Measurements from ENCODE around the gene MACF1. TPM values are rescaled to one million over a fixed set of nuclear protein-coding genes. Genes with fewer than 3 reads are reported as not detected.

The MACF1 gene
- polyA plus RNA-seq, 1 of the 3 experiments (the other 2 are of a cell fraction), result 37.6 TPM

DNA sequence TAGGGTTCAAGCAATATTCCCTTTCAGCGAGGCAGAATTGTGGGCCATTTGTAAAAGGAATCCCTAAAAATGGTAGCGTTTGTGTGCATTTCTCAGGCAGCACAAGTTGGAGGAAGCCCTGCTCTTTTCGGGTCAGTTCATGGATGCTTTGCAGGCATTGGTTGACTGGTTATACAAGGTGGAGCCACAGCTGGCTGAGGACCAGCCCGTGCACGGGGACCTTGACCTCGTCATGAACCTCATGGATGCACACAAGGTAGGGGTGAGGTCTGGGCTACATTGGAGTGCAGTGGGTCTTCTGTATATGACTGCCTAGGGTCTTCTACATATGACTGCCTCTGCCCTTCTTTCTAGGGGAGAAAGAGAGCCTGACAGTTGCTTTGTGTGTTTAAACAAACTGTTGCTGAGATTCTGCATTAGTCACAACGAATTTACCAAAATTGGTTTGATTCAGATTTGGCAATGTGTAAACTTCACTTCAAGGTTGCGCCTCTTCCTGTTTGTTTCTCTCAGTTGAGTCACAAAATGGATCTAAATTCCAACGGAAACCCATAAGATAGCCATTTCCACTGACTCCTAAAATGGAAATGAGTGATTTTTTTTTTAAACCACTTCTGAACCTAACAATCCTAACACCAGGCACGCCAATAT lies 246.6 kb downstream of the MACF1 start:
- 88% methylated on average over 7 of the region's 10 CpGs for WGBS (ENCODE audit: low lambda C conversion rate)
- TF ChIP-seq GABPA (IDR thresholded peaks at IDR 0.05; ENCODE audit: low read depth) (no peak), MXI1 (IDR thresholded peaks at IDR 0.05; ENCODE audit: low read depth, low read length) (no peak), TAF1 (IDR thresholded peaks at IDR 0.05; ENCODE audit: borderline replicate concordance, low read depth, low read length) (no peak), FOSL2 (IDR thresholded peaks at IDR 0.05; ENCODE audit: borderline replicate concordance, low read depth) (no peak), MEF2A (IDR thresholded peaks at IDR 0.05; ENCODE audit: borderline replicate concordance, low read depth) (no peak), MAX (IDR thresholded peaks at IDR 0.05; ENCODE audit: low read depth) (no peak), ELF1 (IDR thresholded peaks at IDR 0.05) (no peak), CTCF (IDR thresholded peaks at IDR 0.05) (no peak), EZH2phosphoT487 (IDR thresholded peaks at IDR 0.05; ENCODE audit: borderline replicate concordance, low read depth) (no peak), TEAD4 (IDR thresholded peaks at IDR 0.05; ENCODE audit: borderline replicate concordance, insufficient read depth) (no peak), TCF12 (IDR thresholded peaks at IDR 0.05) (no peak), POLR2AphosphoS5 (IDR thresholded peaks at IDR 0.05; ENCODE audit: low read depth, low read length) (no peak), FOXM1 (IDR thresholded peaks at IDR 0.05; ENCODE audit: low read depth) (no peak), RCOR1 (IDR thresholded peaks at IDR 0.05; ENCODE audit: low read length) (no peak), RAD21 (IDR thresholded peaks at IDR 0.05; ENCODE audit: low read length) (no peak), NFIC (IDR thresholded peaks at IDR 0.05; ENCODE audit: borderline replicate concordance) (no peak), EP300 (IDR thresholded peaks at IDR 0.05; ENCODE audit: borderline replicate concordance in 1 of 2, low read depth in 1 of 2, low read length in 1 of 2) (no peak)
- TF ChIP-seq, protein P1, sequence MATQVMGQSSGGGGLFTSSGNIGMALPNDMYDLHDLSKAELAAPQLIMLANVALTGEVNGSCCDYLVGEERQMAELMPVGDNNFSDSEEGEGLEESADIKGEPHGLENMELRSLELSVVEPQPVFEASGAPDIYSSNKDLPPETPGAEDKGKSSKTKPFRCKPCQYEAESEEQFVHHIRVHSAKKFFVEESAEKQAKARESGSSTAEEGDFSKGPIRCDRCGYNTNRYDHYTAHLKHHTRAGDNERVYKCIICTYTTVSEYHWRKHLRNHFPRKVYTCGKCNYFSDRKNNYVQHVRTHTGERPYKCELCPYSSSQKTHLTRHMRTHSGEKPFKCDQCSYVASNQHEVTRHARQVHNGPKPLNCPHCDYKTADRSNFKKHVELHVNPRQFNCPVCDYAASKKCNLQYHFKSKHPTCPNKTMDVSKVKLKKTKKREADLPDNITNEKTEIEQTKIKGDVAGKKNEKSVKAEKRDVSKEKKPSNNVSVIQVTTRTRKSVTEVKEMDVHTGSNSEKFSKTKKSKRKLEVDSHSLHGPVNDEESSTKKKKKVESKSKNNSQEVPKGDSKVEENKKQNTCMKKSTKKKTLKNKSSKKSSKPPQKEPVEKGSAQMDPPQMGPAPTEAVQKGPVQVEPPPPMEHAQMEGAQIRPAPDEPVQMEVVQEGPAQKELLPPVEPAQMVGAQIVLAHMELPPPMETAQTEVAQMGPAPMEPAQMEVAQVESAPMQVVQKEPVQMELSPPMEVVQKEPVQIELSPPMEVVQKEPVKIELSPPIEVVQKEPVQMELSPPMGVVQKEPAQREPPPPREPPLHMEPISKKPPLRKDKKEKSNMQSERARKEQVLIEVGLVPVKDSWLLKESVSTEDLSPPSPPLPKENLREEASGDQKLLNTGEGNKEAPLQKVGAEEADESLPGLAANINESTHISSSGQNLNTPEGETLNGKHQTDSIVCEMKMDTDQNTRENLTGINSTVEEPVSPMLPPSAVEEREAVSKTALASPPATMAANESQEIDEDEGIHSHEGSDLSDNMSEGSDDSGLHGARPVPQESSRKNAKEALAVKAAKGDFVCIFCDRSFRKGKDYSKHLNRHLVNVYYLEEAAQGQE (IDR thresholded peaks at IDR 0.05; ENCODE audit: low read depth, low read length), result no peak
- no peak overlapping the region for H3K9ac ChIP-seq
- no peaks in the 10 kb centered on the region for H4K20me1 ChIP-seq (ENCODE audit: insufficient read depth)
- no peak for DNase-seq
- peaks cover 4% of the 10 kb centered on the region; the same call in 1 of the 2 replicates for H3K79me2 ChIP-seq (ENCODE audit: insufficient read depth)
- H2AFZ ChIP-seq (ENCODE audit: low read depth), result no peak overlapping the region
- H3K4me2 ChIP-seq, result no peak overlapping the region
- no peak overlapping the region for H3K4me3 ChIP-seq (ENCODE audit: low read depth in 2 of 2, low read length in 1 of 2)
- H3K36me3 ChIP-seq (replicated peaks in 1 of 2; ENCODE audit: control insufficient read depth in 1 of 2, insufficient read depth in 2 of 2, low read length in 1 of 2), result peaks cover 84 to 91% of the 10 kb centered on the region in 2 experiments
- ChIA-PET POLR2A (no interaction called here), CTCF (interaction anchor here (1.1 kb wide), 1 partner anchor 14 kb away, joined by 4 read pairs; no protein-coding TSS in a partner anchor)
- peaks cover 7% of the 10 kb centered on the region for H3F3A ChIP-seq (replicated peaks; ENCODE audit: insufficient read depth)
- no peaks in the 10 kb centered on the region for H3K9me3 ChIP-seq
- no peaks in the 10 kb centered on the region for H3K27me3 ChIP-seq (ENCODE audit: insufficient read depth)
- no peak overlapping the region for H3K27ac ChIP-seq (ENCODE audit: low read depth in 2 of 2, low read length in 1 of 2)
- H3K4me1 ChIP-seq (ENCODE audit: control insufficient read depth in 1 of 2, insufficient read depth in 2 of 2, low read depth in 1 of 2, low read length in 1 of 2), result no peaks in the 10 kb centered on the region
- no peaks in the 10 kb centered on the region for H3K9me2 ChIP-seq

All from SK-N-SH (cell line).